OCI-LY1 (cell line): ENCODE results near the gene TOR1B.

Source experiments
- CTCF ChIP-seq: fragments of 200-600 bp; sonication (generic), shearing (Covaris generic); IDR thresholded peaks from 2 replicates; pipeline ENCODE4 v1.5.1; 2017; ENCODE audit warnings: mild to moderate bottlenecking, antibody characterized with exemption, low read length, moderate library complexity, mixed read lengths
- EZH2 ChIP-seq: fragments of 200-600 bp; sonication (generic), shearing (Covaris generic); IDR thresholded peaks from 2 replicates; pipeline ENCODE4 v1.8.0; 2017; ENCODE audit warnings: borderline replicate concordance, mixed run types, mild to moderate bottlenecking, antibody characterized with exemption, low read length, moderate library complexity, mixed read lengths

GRCh38 chr9:129756191-129756590, 46.8 kb upstream of the TOR1B start:
- TF ChIP-seq EZH2, result no peak
- TF ChIP-seq CTCF, result no peak
